Stimulated activated naive CD4-positive, alpha-beta T cell (primary cell): ENCODE data around the gene PARD3.
"Not testable (repeated sequence)": the region's sequence is repeated elsewhere in the genome, so short reads cannot be mapped to it uniquely, and the experiment has no call there.

ENCODE experiments used
- DNase-seq, 6 experiments: peaks; one replicate each; lab custom pipeline; 2025; lab: John Stamatoyannopoulos, UW

PARD3 gene

GRCh38 chr10:34766811-34767494, 48.1 kb downstream of the PARD3 start:
- DNase-seq, result no peak

- no peak for DNase-seq
Measured at GRCh38 chr10:34766266-34766600, 48.9 kb downstream of the PARD3 start.

- no peak for DNase-seq
Measured at GRCh38 chr10:34764472-34764946, 50.6 kb downstream of the PARD3 start.

- no peak for DNase-seq
Measured at GRCh38 chr10:34762603-34763299, 52.3 kb downstream of the PARD3 start.

GRCh38 chr10:34762156-34762555, 52.9 kb downstream of the PARD3 start:
- no peak for DNase-seq

GRCh38 chr10:34761453-34761852, 53.6 kb downstream of the PARD3 start:
- DNase-seq, result no peak

- no peak for DNase-seq
Measured at GRCh38 chr10:34760606-34761005, 54.5 kb downstream of the PARD3 start.

- no peak for DNase-seq
Measured at GRCh38 chr10:34759837-34760215, 55.3 kb downstream of the PARD3 start.

- no peak for DNase-seq
Measured at GRCh38 chr10:34759161-34759836, 55.8 kb downstream of the PARD3 start.

- no peak for DNase-seq
Measured at GRCh38 chr10:34758447-34758996, 56.6 kb downstream of the PARD3 start.

GRCh38 chr10:34757933-34758332, 57.2 kb downstream of the PARD3 start:
- no peak for DNase-seq

- DNase-seq, result not testable (repeated sequence)
Measured at GRCh38 chr10:34757181-34757580, 57.9 kb downstream of the PARD3 start.

- no peak for DNase-seq
Measured at GRCh38 chr10:34756584-34756983, 58.5 kb downstream of the PARD3 start.

GRCh38 chr10:34753014-34753757, 61.9 kb downstream of the PARD3 start:
- DNase-seq, result no peak

GRCh38 chr10:34751272-34751671, 63.8 kb downstream of the PARD3 start:
- no peak for DNase-seq

- not testable (repeated sequence) for DNase-seq
Measured at GRCh38 chr10:34750795-34751194, 64.3 kb downstream of the PARD3 start.

- DNase-seq, result no peak
Measured at GRCh38 chr10:34748767-34749166, 66.3 kb downstream of the PARD3 start.

GRCh38 chr10:34748357-34748756, 66.7 kb downstream of the PARD3 start:
- DNase-seq, result no peak

GRCh38 chr10:34746094-34746493, 69.0 kb downstream of the PARD3 start:
- no peak for DNase-seq

- DNase-seq, result no peak
Measured at GRCh38 chr10:34745244-34745643, 69.9 kb downstream of the PARD3 start.

- no peak for DNase-seq
Measured at GRCh38 chr10:34744590-34744989, 70.5 kb downstream of the PARD3 start.

- DNase-seq, result no peak
Measured at GRCh38 chr10:34743814-34744213, 71.3 kb downstream of the PARD3 start.
